ENCODE data around the gene DIP2A. TPM values are rescaled to one million over a fixed set of nuclear protein-coding genes. Genes with fewer than 3 reads are reported as not detected.
"Not testable (repeated sequence)": the region's sequence is repeated elsewhere in the genome, so short reads cannot be mapped to it uniquely, and the experiment has no call there.

DIP2A gene
- total and polyA plus RNA-seq, 9 donors: 16.3 to 31.4 (median 22.5) TPM

- Histone ChIP-seq H3K27ac (ENCODE audit: low read length) (peak overlapping the region; percentile 25), H3K4me3 (ENCODE audit: low read length) (peak overlapping the region; percentile 68), H3K36me3 (ENCODE audit: control insufficient read depth, insufficient read depth, low read length) (peaks cover 18% of the 10 kb centered on the region), H3K4me1 (ENCODE audit: control insufficient read depth, insufficient read depth, low read length) (peaks cover 37% of the 10 kb centered on the region), H3K9me3 (replicated peaks; ENCODE audit: control insufficient read depth, low read depth, low read length) (no peaks in the 10 kb centered on the region), H3K27me3 (ENCODE audit: control insufficient read depth, insufficient read depth, low read length) (no peaks in the 10 kb centered on the region)
- DNase-seq: peak; percentile 47
- WGBS (ENCODE audit: insufficient coverage): 1% methylated on average over 20 of the region's 41 CpGs
Observed at GRCh38 chr21:46459356-46460112, 843 bp downstream of the DIP2A start.

- no peaks in the 10 kb centered on the region for H3K27me3 ChIP-seq (ENCODE audit: control insufficient read depth, insufficient read depth, low read length)
- H3K4me3 ChIP-seq (ENCODE audit: low read length): no peak overlapping the region
- H3K4me1 ChIP-seq (ENCODE audit: control insufficient read depth, insufficient read depth, low read length): peaks cover 16% of the 10 kb centered on the region
- DNase-seq: no peak
- no peak overlapping the region for H3K27ac ChIP-seq (ENCODE audit: low read length)
- H3K36me3 ChIP-seq (ENCODE audit: control insufficient read depth, insufficient read depth, low read length): peaks cover 5% of the 10 kb centered on the region
- H3K9me3 ChIP-seq (replicated peaks; ENCODE audit: control insufficient read depth, low read depth, low read length): no peaks in the 10 kb centered on the region
- WGBS (ENCODE audit: insufficient coverage): 64% methylated on average over 5 of the region's 5 CpGs
Observed at GRCh38 chr21:46461909-46462308, 3.2 kb downstream of the DIP2A start.

- not testable (repeated sequence) for H3K27me3 ChIP-seq (ENCODE audit: control insufficient read depth, insufficient read depth, low read length); H3K4me1 ChIP-seq (ENCODE audit: control insufficient read depth, insufficient read depth, low read length); H3K27ac ChIP-seq (ENCODE audit: low read length); H3K9me3 ChIP-seq (replicated peaks; ENCODE audit: control insufficient read depth, low read depth, low read length); DNase-seq; H3K36me3 ChIP-seq (ENCODE audit: control insufficient read depth, insufficient read depth, low read length); H3K4me3 ChIP-seq (ENCODE audit: low read length)
- WGBS (ENCODE audit: insufficient coverage): no CpG with 5 or more reads among the region's 6 CpGs
Observed at GRCh38 chr21:46465153-46465552, 6.5 kb downstream of the DIP2A start.

GRCh38 chr21:46465651-46466050, 7.0 kb downstream of the DIP2A start:
- Histone ChIP-seq H3K9me3 (replicated peaks; ENCODE audit: control insufficient read depth, low read depth, low read length) (no peaks in the 10 kb centered on the region), H3K27ac (ENCODE audit: low read length) (no peak overlapping the region), H3K36me3 (ENCODE audit: control insufficient read depth, insufficient read depth, low read length) (peaks cover 5% of the 10 kb centered on the region), H3K4me1 (ENCODE audit: control insufficient read depth, insufficient read depth, low read length) (no peaks in the 10 kb centered on the region), H3K4me3 (ENCODE audit: low read length) (no peak overlapping the region), H3K27me3 (ENCODE audit: control insufficient read depth, insufficient read depth, low read length) (no peaks in the 10 kb centered on the region)
- WGBS (ENCODE audit: insufficient coverage): 80% methylated on average over 1 of the region's 3 CpGs
- DNase-seq: no peak

GRCh38 chr21:46468108-46468774, 9.6 kb downstream of the DIP2A start:
- H3K4me3 ChIP-seq (ENCODE audit: low read length): no peak overlapping the region
- H3K9me3 ChIP-seq (replicated peaks; ENCODE audit: control insufficient read depth, low read depth, low read length): no peaks in the 10 kb centered on the region
- WGBS (ENCODE audit: insufficient coverage): 100% methylated on average over 2 of the region's 6 CpGs
- DNase-seq: no peak
- peaks cover 4% of the 10 kb centered on the region for H3K4me1 ChIP-seq (ENCODE audit: control insufficient read depth, insufficient read depth, low read length)
- H3K27ac ChIP-seq (ENCODE audit: low read length): no peak overlapping the region
- peaks cover 2% of the 10 kb centered on the region for H3K36me3 ChIP-seq (ENCODE audit: control insufficient read depth, insufficient read depth, low read length)
- no peaks in the 10 kb centered on the region for H3K27me3 ChIP-seq (ENCODE audit: control insufficient read depth, insufficient read depth, low read length)

- Histone ChIP-seq H3K36me3 (ENCODE audit: control insufficient read depth, insufficient read depth, low read length) (no peaks in the 10 kb centered on the region), H3K27ac (ENCODE audit: low read length) (no peak overlapping the region), H3K4me1 (ENCODE audit: control insufficient read depth, insufficient read depth, low read length) (peaks cover 4% of the 10 kb centered on the region), H3K9me3 (replicated peaks; ENCODE audit: control insufficient read depth, low read depth, low read length) (no peaks in the 10 kb centered on the region), H3K27me3 (ENCODE audit: control insufficient read depth, insufficient read depth, low read length) (no peaks in the 10 kb centered on the region), H3K4me3 (ENCODE audit: low read length) (no peak overlapping the region)
- DNase-seq: no peak
- WGBS (ENCODE audit: insufficient coverage): 77% methylated on average over 3 of the region's 3 CpGs
Observed at GRCh38 chr21:46469275-46469674, 10.6 kb downstream of the DIP2A start.

GRCh38 chr21:46471514-46471913, 12.8 kb downstream of the DIP2A start:
- H3K4me3 ChIP-seq (ENCODE audit: low read length): no peak overlapping the region
- peaks cover 3% of the 10 kb centered on the region for H3K36me3 ChIP-seq (ENCODE audit: control insufficient read depth, insufficient read depth, low read length)
- peaks cover 4% of the 10 kb centered on the region for H3K4me1 ChIP-seq (ENCODE audit: control insufficient read depth, insufficient read depth, low read length)
- H3K27ac ChIP-seq (ENCODE audit: low read length): no peak overlapping the region
- no peaks in the 10 kb centered on the region for H3K27me3 ChIP-seq (ENCODE audit: control insufficient read depth, insufficient read depth, low read length)
- H3K9me3 ChIP-seq (replicated peaks; ENCODE audit: control insufficient read depth, low read depth, low read length): no peaks in the 10 kb centered on the region
- DNase-seq: no peak
- WGBS (ENCODE audit: insufficient coverage): no CpG with 5 or more reads among the region's 1 CpG

GRCh38 chr21:46472246-46472645, 13.6 kb downstream of the DIP2A start:
- no peak for DNase-seq
- H3K27me3 ChIP-seq (ENCODE audit: control insufficient read depth, insufficient read depth, low read length): no peaks in the 10 kb centered on the region
- no peaks in the 10 kb centered on the region for H3K9me3 ChIP-seq (replicated peaks; ENCODE audit: control insufficient read depth, low read depth, low read length)
- no peak overlapping the region for H3K27ac ChIP-seq (ENCODE audit: low read length)
- peaks cover 4% of the 10 kb centered on the region for H3K4me1 ChIP-seq (ENCODE audit: control insufficient read depth, insufficient read depth, low read length)
- 84% methylated on average over 6 of the region's 6 CpGs for WGBS (ENCODE audit: insufficient coverage)
- H3K36me3 ChIP-seq (ENCODE audit: control insufficient read depth, insufficient read depth, low read length): peaks cover 3% of the 10 kb centered on the region
- no peak overlapping the region for H3K4me3 ChIP-seq (ENCODE audit: low read length)

- no peak overlapping the region for H3K27ac ChIP-seq (ENCODE audit: low read length)
- H3K4me1 ChIP-seq (ENCODE audit: control insufficient read depth, insufficient read depth, low read length): peaks cover 4% of the 10 kb centered on the region
- no peaks in the 10 kb centered on the region for H3K27me3 ChIP-seq (ENCODE audit: control insufficient read depth, insufficient read depth, low read length)
- no peak overlapping the region for H3K4me3 ChIP-seq (ENCODE audit: low read length)
- H3K9me3 ChIP-seq (replicated peaks; ENCODE audit: control insufficient read depth, low read depth, low read length): no peaks in the 10 kb centered on the region
- peaks cover 4% of the 10 kb centered on the region for H3K36me3 ChIP-seq (ENCODE audit: control insufficient read depth, insufficient read depth, low read length)
- 100% methylated on average over 1 of the region's 2 CpGs for WGBS (ENCODE audit: insufficient coverage)
- DNase-seq: no peak
Observed at GRCh38 chr21:46474382-46474781, 15.7 kb downstream of the DIP2A start.

GRCh38 chr21:46475296-46475695, 16.6 kb downstream of the DIP2A start:
- no peak for DNase-seq
- Histone ChIP-seq H3K27ac (ENCODE audit: low read length) (no peak overlapping the region), H3K27me3 (ENCODE audit: control insufficient read depth, insufficient read depth, low read length) (no peaks in the 10 kb centered on the region), H3K9me3 (replicated peaks; ENCODE audit: control insufficient read depth, low read depth, low read length) (no peaks in the 10 kb centered on the region), H3K4me1 (ENCODE audit: control insufficient read depth, insufficient read depth, low read length) (peaks cover 4% of the 10 kb centered on the region), H3K4me3 (ENCODE audit: low read length) (no peak overlapping the region), H3K36me3 (ENCODE audit: control insufficient read depth, insufficient read depth, low read length) (peaks cover 6% of the 10 kb centered on the region)
- WGBS (ENCODE audit: insufficient coverage): no CpG with 5 or more reads among the region's 1 CpG

Data from muscle of leg (tissue), 11 donors.